GM23338 (cell line): Measurements from ENCODE around the gene ELFN1. TPM values are rescaled to one million over a fixed set of nuclear protein-coding genes. Genes with fewer than 3 reads are reported as not detected.

ENCODE experiments used
- ATAC-seq: fragments of 200-7000 bp; cut with Tn5 transposase; 3 replicates; pipeline ENCODE4 v1.9.1; 2020
- DNase-seq: peaks from one replicate; pipeline ENCODE4 v3.0.0-alpha.2; 2015; ENCODE audit warnings: low spot score
- H2AFZ ChIP-seq: fragments of 200-600 bp; sonication (generic); 2 replicates; pipeline ENCODE4 v1.8.0; 2016; ENCODE audit warnings: antibody characterized with exemption, mild to moderate bottlenecking, moderate library complexity
- H3F3A ChIP-seq: fragments of 200-600 bp; sonication (generic); replicated peaks from 2 replicates; pipeline ENCODE4 v1.8.0; 2017; ENCODE audit warnings: antibody characterized with exemption, mixed run types, low read depth
- H3K27ac ChIP-seq: fragments of 200-600 bp; sonication (generic); 2 replicates; pipeline ENCODE4 v1.6.1; 2016; ENCODE audit warnings: low read depth
- H3K27me3 ChIP-seq: fragments of 200-600 bp; sonication (generic); 2 replicates; pipeline ENCODE4 v1.8.0; 2016; ENCODE audit warnings: mild to moderate bottlenecking, mixed run types, moderate library complexity; ENCODE audit not compliant: insufficient read depth
- H3K36me3 ChIP-seq: fragments of 200-600 bp; sonication (generic); 2 replicates; pipeline ENCODE4 v1.8.0; 2016; ENCODE audit warnings: mild to moderate bottlenecking; ENCODE audit not compliant: insufficient read depth
- H3K4me1 ChIP-seq: fragments of 200-600 bp; sonication (generic); 2 replicates; pipeline ENCODE4 v1.8.0; 2016; ENCODE audit warnings: mild to moderate bottlenecking, moderate library complexity; ENCODE audit not compliant: insufficient read depth
- H3K4me2 ChIP-seq: fragments of 200-600 bp; sonication (generic); 2 replicates; pipeline ENCODE4 v1.7.1; 2017; ENCODE audit warnings: mixed run types
- H3K4me3 ChIP-seq: fragments of 200-600 bp; sonication (generic); 2 replicates; pipeline ENCODE4 v1.6.1; 2016; ENCODE audit warnings: mixed run types
- H3K79me2 ChIP-seq: fragments of 200-600 bp; sonication (generic); replicated peaks from 2 replicates; pipeline ENCODE4 v1.8.0; 2017; ENCODE audit warnings: mild to moderate bottlenecking; ENCODE audit not compliant: insufficient read depth
- H3K9me2 ChIP-seq: fragments of 200-600 bp; sonication (generic); 2 replicates; pipeline ENCODE4 v1.8.0; 2017; ENCODE audit not compliant: insufficient read depth
- H4K20me1 ChIP-seq: fragments of 200-600 bp; sonication (generic); replicated peaks from 2 replicates; pipeline ENCODE4 v1.8.0; 2017; ENCODE audit warnings: mild to moderate bottlenecking; ENCODE audit not compliant: insufficient read depth
- H3K27ac Mint-ChIP-seq: 2 replicates; pipeline ENCODE4 v1.8.0; 2020; ENCODE audit warnings: inconsistent platforms, mild to moderate bottlenecking, moderate library complexity, mixed read lengths
- H3K27me3 Mint-ChIP-seq: 3 replicates; pipeline ENCODE4 v1.8.0; 2022; ENCODE audit warnings: low read depth, mild to moderate bottlenecking, moderate library complexity, mixed read lengths, inconsistent platforms; ENCODE audit not compliant: insufficient read depth, poor library complexity
- H3K36me3 Mint-ChIP-seq: 3 replicates; pipeline ENCODE4 v1.8.0; 2021; ENCODE audit warnings: low read depth, mild to moderate bottlenecking, inconsistent platforms, moderate library complexity, mixed read lengths
- H3K4me1 Mint-ChIP-seq: 3 replicates; pipeline ENCODE4 v1.8.0; 2020; ENCODE audit warnings: mild to moderate bottlenecking, inconsistent platforms, mixed read lengths
- H3K4me3 Mint-ChIP-seq: 3 replicates; pipeline ENCODE4 v1.8.0; 2021; ENCODE audit warnings: moderate library complexity, mild to moderate bottlenecking, inconsistent platforms, mixed read lengths
- H3K9me3 Mint-ChIP-seq: 3 replicates; pipeline ENCODE4 v1.8.0; 2020; ENCODE audit warnings: moderate library complexity, mild to moderate bottlenecking, inconsistent platforms, mixed read lengths
- CREB1 ChIP-seq: fragments of 250-450 bp; sonication (Bioruptor Pico); IDR thresholded peaks from 2 replicates; pipeline ENCODE4 v1.5.0; 2020; ENCODE audit warnings: low read depth, mild to moderate bottlenecking, moderate library complexity
- EZH2 ChIP-seq: fragments of 200-600 bp; sonication (generic); IDR thresholded peaks from one replicate; pipeline ENCODE4 v1.8.0; 2017; ENCODE audit warnings: antibody characterized with exemption, mild to moderate bottlenecking, low read depth; ENCODE audit not compliant: unreplicated experiment
- EZH2phosphoT487 ChIP-seq: fragments of 200-600 bp; sonication (generic); IDR thresholded peaks from one replicate; pipeline ENCODE4 v1.8.1; 2018; ENCODE audit warnings: antibody characterized with exemption; ENCODE audit not compliant: unreplicated experiment
- JUNB ChIP-seq: IDR thresholded peaks from one replicate; pipeline ENCODE4 v1.6.1; 2016; ENCODE audit warnings: antibody characterized with exemption; ENCODE audit not compliant: unreplicated experiment
- NANOG ChIP-seq: IDR thresholded peaks from 2 replicates; pipeline ENCODE4 v1.6.1; 2016; ENCODE audit warnings: antibody characterized with exemption, borderline replicate concordance
- POLR2AphosphoS5 ChIP-seq: IDR thresholded peaks from 2 replicates; pipeline ENCODE4 v1.6.1; 2016; ENCODE audit warnings: antibody characterized with exemption, low read depth
- STAT1 ChIP-seq: IDR thresholded peaks from one replicate; pipeline ENCODE4 v1.6.1; 2016; ENCODE audit warnings: antibody characterized with exemption; ENCODE audit not compliant: unreplicated experiment
- ZNF114 ChIP-seq: fragments of 250-450 bp; sonication (Bioruptor Pico); IDR thresholded peaks from 2 replicates; pipeline ENCODE4 v1.5.0; 2020; ENCODE audit warnings: mild to moderate bottlenecking, moderate library complexity
- ZNF331 ChIP-seq: fragments of 250-450 bp; sonication (Bioruptor Pico); IDR thresholded peaks from 2 replicates; pipeline ENCODE4 v1.5.0; 2020; ENCODE audit warnings: low read depth, mild to moderate bottlenecking, moderate library complexity
- polyA plus RNA-seq: library from polyadenylated mRNA; unstranded; fragments of >200 nt; fragmentation: Nextera tagmentation; extraction: Ambion mirVana; gene quantifications from 2 replicates; pipeline ENCODE4 v1.2.1, GENCODE V29; 2016
- total RNA-seq: library from RNA; depleted of rRNA; stranded (reverse); fragments of >200 nt; shearing (Covaris generic); gene quantifications from 2 replicates; pipeline ENCODE4 v1.2.3, GENCODE V29; 2014
- TF ChIP-seq, protein P1 (sequence below): IDR thresholded peaks from one replicate; pipeline ENCODE4 v1.6.1; 2018; ENCODE audit warnings: antibody characterized with exemption; ENCODE audit not compliant: unreplicated experiment
- TF ChIP-seq, protein P2 (sequence below): IDR thresholded peaks from 2 replicates; pipeline ENCODE4 v1.6.1; 2016; ENCODE audit warnings: antibody characterized with exemption
- TF ChIP-seq, protein P3 (sequence below), 2 experiments: fragments of 200-600 bp in 1 of 2; sonication (generic) in 1 of 2; conservative IDR thresholded peaks; 2 replicates each; pipeline versions ENCODE4 v1.5.1 to v1.6.1; 2016 to 2017; ENCODE audit warnings: antibody characterized with exemption in 2 of 2, low read depth in 2 of 2, mild to moderate bottlenecking in 2 of 2, moderate library complexity in 1 of 2
- TF ChIP-seq, protein P4 (sequence below): fragments of 250-450 bp; sonication (Bioruptor Pico); IDR thresholded peaks from 2 replicates; pipeline ENCODE4 v1.5.0; 2020; ENCODE audit warnings: mild to moderate bottlenecking, moderate library complexity

The ELFN1 gene
- total and polyA plus RNA-seq, 2 experiments from 2014 or later: 0.08 to 3.5 TPM

GRCh38 chr7:1732645-1733044 lies 62.6 kb downstream of the ELFN1 start:
- no peaks in the 10 kb centered on the region for H4K20me1 ChIP-seq
- H3K4me3 ChIP-seq: no peak overlapping the region
- ATAC-seq: no peak
- H3K27ac ChIP-seq: no peak overlapping the region
- Mint-ChIP-seq H3K27ac (no peak overlapping the region), H3K9me3 (peaks cover 18% of the 10 kb centered on the region), H3K36me3 (peaks cover 9% of the 10 kb centered on the region; the same call in 1 of the 3 replicates), H3K4me3 (no peak overlapping the region), H3K4me1 (no peaks in the 10 kb centered on the region), H3K27me3 (peaks cover 5% of the 10 kb centered on the region)
- H3K9me2 ChIP-seq: no peaks in the 10 kb centered on the region
- H3K4me1 ChIP-seq: no peaks in the 10 kb centered on the region
- DNase-seq: no peak
- H3F3A ChIP-seq: no peaks in the 10 kb centered on the region
- no peaks in the 10 kb centered on the region for H3K79me2 ChIP-seq
- H3K36me3 ChIP-seq: no peaks in the 10 kb centered on the region
- no peak overlapping the region for H2AFZ ChIP-seq
- H3K27me3 ChIP-seq: no peaks in the 10 kb centered on the region
- H3K4me2 ChIP-seq: no peak overlapping the region
- TF ChIP-seq CREB1: no peak
- no peak for TF ChIP-seq JUNB
- TF ChIP-seq, protein P1, sequence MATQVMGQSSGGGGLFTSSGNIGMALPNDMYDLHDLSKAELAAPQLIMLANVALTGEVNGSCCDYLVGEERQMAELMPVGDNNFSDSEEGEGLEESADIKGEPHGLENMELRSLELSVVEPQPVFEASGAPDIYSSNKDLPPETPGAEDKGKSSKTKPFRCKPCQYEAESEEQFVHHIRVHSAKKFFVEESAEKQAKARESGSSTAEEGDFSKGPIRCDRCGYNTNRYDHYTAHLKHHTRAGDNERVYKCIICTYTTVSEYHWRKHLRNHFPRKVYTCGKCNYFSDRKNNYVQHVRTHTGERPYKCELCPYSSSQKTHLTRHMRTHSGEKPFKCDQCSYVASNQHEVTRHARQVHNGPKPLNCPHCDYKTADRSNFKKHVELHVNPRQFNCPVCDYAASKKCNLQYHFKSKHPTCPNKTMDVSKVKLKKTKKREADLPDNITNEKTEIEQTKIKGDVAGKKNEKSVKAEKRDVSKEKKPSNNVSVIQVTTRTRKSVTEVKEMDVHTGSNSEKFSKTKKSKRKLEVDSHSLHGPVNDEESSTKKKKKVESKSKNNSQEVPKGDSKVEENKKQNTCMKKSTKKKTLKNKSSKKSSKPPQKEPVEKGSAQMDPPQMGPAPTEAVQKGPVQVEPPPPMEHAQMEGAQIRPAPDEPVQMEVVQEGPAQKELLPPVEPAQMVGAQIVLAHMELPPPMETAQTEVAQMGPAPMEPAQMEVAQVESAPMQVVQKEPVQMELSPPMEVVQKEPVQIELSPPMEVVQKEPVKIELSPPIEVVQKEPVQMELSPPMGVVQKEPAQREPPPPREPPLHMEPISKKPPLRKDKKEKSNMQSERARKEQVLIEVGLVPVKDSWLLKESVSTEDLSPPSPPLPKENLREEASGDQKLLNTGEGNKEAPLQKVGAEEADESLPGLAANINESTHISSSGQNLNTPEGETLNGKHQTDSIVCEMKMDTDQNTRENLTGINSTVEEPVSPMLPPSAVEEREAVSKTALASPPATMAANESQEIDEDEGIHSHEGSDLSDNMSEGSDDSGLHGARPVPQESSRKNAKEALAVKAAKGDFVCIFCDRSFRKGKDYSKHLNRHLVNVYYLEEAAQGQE: no peak
- no peak for TF ChIP-seq EZH2
- TF ChIP-seq, protein P2, sequence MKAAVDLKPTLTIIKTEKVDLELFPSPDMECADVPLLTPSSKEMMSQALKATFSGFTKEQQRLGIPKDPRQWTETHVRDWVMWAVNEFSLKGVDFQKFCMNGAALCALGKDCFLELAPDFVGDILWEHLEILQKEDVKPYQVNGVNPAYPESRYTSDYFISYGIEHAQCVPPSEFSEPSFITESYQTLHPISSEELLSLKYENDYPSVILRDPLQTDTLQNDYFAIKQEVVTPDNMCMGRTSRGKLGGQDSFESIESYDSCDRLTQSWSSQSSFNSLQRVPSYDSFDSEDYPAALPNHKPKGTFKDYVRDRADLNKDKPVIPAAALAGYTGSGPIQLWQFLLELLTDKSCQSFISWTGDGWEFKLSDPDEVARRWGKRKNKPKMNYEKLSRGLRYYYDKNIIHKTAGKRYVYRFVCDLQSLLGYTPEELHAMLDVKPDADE: no peak
- TF ChIP-seq, protein P3, sequence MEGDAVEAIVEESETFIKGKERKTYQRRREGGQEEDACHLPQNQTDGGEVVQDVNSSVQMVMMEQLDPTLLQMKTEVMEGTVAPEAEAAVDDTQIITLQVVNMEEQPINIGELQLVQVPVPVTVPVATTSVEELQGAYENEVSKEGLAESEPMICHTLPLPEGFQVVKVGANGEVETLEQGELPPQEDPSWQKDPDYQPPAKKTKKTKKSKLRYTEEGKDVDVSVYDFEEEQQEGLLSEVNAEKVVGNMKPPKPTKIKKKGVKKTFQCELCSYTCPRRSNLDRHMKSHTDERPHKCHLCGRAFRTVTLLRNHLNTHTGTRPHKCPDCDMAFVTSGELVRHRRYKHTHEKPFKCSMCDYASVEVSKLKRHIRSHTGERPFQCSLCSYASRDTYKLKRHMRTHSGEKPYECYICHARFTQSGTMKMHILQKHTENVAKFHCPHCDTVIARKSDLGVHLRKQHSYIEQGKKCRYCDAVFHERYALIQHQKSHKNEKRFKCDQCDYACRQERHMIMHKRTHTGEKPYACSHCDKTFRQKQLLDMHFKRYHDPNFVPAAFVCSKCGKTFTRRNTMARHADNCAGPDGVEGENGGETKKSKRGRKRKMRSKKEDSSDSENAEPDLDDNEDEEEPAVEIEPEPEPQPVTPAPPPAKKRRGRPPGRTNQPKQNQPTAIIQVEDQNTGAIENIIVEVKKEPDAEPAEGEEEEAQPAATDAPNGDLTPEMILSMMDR (conservative IDR thresholded peaks at IDR 0.05; ENCODE audit: low read depth in 2 of 2): no peak
- TF ChIP-seq ZNF114 (CRISPR knock-in tag): no peak
- no peak for TF ChIP-seq EZH2phosphoT487
- no peak for TF ChIP-seq STAT1
- TF ChIP-seq NANOG: no peak
- TF ChIP-seq ZNF331: no peak
- TF ChIP-seq, protein P4, sequence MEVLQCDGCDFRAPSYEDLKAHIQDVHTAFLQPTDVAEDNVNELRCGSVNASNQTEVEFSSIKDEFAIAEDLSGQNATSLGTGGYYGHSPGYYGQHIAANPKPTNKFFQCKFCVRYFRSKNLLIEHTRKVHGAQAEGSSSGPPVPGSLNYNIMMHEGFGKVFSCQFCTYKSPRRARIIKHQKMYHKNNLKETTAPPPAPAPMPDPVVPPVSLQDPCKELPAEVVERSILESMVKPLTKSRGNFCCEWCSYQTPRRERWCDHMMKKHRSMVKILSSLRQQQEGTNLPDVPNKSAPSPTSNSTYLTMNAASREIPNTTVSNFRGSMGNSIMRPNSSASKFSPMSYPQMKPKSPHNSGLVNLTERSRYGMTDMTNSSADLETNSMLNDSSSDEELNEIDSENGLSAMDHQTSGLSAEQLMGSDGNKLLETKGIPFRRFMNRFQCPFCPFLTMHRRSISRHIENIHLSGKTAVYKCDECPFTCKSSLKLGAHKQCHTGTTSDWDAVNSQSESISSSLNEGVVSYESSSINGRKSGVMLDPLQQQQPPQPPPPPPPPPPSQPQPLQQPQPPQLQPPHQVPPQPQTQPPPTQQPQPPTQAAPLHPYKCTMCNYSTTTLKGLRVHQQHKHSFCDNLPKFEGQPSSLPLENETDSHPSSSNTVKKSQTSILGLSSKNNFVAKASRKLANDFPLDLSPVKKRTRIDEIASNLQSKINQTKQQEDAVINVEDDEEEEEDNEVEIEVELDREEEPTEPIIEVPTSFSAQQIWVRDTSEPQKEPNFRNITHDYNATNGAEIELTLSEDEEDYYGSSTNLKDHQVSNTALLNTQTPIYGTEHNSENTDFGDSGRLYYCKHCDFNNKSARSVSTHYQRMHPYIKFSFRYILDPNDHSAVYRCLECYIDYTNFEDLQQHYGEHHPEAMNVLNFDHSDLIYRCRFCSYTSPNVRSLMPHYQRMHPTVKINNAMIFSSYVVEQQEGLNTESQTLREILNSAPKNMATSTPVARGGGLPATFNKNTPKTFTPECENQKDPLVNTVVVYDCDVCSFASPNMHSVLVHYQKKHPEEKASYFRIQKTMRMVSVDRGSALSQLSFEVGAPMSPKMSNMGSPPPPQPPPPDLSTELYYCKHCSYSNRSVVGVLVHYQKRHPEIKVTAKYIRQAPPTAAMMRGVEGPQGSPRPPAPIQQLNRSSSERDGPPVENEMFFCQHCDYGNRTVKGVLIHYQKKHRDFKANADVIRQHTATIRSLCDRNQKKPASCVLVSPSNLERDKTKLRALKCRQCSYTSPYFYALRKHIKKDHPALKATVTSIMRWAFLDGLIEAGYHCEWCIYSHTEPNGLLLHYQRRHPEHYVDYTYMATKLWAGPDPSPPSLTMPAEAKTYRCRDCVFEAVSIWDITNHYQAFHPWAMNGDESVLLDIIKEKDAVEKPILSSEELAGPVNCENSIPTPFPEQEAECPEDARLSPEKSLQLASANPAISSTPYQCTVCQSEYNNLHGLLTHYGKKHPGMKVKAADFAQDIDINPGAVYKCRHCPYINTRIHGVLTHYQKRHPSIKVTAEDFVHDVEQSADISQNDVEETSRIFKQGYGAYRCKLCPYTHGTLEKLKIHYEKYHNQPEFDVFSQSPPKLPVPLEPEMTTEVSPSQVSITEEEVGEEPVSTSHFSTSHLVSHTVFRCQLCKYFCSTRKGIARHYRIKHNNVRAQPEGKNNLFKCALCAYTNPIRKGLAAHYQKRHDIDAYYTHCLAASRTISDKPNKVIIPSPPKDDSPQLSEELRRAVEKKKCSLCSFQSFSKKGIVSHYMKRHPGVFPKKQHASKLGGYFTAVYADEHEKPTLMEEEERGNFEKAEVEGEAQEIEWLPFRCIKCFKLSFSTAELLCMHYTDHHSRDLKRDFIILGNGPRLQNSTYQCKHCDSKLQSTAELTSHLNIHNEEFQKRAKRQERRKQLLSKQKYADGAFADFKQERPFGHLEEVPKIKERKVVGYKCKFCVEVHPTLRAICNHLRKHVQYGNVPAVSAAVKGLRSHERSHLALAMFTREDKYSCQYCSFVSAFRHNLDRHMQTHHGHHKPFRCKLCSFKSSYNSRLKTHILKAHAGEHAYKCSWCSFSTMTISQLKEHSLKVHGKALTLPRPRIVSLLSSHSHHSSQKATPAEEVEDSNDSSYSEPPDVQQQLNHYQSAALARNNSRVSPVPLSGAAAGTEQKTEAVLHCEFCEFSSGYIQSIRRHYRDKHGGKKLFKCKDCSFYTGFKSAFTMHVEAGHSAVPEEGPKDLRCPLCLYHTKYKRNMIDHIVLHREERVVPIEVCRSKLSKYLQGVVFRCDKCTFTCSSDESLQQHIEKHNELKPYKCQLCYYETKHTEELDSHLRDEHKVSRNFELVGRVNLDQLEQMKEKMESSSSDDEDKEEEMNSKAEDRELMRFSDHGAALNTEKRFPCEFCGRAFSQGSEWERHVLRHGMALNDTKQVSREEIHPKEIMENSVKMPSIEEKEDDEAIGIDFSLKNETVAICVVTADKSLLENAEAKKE (CRISPR knock-in tag): no peak
- no peak for TF ChIP-seq POLR2AphosphoS5
